ENCODE measurements around the gene C20orf144.

DNA sequence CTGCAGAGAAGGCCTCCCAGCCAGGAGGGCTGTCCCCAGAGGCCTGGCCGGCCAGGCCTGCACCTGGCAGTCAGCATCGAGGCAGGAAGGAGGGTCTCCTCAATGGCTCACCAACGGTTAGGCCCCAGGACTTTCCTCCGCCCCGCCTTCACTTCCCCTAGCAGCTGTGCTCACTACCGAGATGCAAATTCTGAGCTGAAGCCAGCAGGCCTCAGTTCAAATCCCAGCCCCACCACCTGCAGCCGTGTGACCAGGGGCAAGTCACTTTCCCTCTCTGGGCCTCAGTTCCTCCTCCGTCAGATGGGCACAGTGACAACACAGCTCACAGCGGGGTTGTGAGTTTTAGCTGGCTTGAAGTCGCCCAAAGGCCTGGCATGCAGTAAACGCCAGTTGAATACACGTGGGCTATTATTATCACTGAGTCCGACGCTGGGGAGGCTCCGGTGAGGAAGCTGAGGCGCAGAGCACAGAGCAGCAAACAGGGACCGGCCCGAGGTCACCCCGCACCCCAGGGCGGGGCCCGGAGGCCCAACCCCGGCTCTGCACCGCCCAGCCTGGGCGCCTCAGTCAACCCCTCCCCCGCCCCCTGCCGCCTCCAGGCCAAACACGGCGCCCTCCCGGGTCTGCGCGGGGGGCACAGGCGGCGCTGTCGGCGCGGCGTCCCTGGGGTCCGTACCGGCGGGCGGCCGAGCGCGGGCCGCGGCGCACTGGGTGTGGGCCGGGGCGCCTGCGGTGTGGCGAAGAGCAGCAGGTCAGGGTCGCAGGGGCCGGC, 23.4 kb downstream of the C20orf144 start:
- TF ChIP-seq, protein P1, sequence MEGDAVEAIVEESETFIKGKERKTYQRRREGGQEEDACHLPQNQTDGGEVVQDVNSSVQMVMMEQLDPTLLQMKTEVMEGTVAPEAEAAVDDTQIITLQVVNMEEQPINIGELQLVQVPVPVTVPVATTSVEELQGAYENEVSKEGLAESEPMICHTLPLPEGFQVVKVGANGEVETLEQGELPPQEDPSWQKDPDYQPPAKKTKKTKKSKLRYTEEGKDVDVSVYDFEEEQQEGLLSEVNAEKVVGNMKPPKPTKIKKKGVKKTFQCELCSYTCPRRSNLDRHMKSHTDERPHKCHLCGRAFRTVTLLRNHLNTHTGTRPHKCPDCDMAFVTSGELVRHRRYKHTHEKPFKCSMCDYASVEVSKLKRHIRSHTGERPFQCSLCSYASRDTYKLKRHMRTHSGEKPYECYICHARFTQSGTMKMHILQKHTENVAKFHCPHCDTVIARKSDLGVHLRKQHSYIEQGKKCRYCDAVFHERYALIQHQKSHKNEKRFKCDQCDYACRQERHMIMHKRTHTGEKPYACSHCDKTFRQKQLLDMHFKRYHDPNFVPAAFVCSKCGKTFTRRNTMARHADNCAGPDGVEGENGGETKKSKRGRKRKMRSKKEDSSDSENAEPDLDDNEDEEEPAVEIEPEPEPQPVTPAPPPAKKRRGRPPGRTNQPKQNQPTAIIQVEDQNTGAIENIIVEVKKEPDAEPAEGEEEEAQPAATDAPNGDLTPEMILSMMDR (IDR thresholded peaks at IDR 0.05) = no peak
- no peak for TF ChIP-seq POLR2AphosphoS5 (IDR thresholded peaks at IDR 0.05)

All from transverse colon (tissue), 4 donors.